K562 (cell line): Measurements from ENCODE around the gene ERMP1. TPM values are rescaled to one million over a fixed set of nuclear protein-coding genes. Genes with fewer than 3 reads are reported as not detected.

Source experiments
- ATAC-seq: fragments of 200-7000 bp; cut with Tn5 transposase; 3 replicates; pipeline ENCODE4 v1.9.1; 2020; ENCODE audit warnings: moderate library complexity
- BruUV-seq: library from RNA; stranded (reverse); fragments of 400-500 nt; replicated peaks from 2 replicates; lab custom pipeline; 2021; lab: Mats Ljungman, UMichigan
- CTCF ChIA-PET: fragments of 300-600 bp; formaldehyde crosslinking; extraction: SDS; loops from one replicate; lab custom pipeline; 2021; ENCODE audit warnings: low intra/inter-chr PET ratio; lab: Yijun Ruan, JAX
- POLR2A ChIA-PET: fragments of 300-600, 350-650 bp; sonication (Branson Sonifier 250); formaldehyde crosslinking; extraction: SDS; loops from one replicate; lab custom pipeline; 2021; ENCODE audit warnings: antibody characterized with exemption, inconsistent platforms; lab: Yijun Ruan, JAX
- DNase-seq, 4 experiments: peaks; one replicate each; pipeline versions ENCODE4 v3.0.0 to v3.0.0-alpha.2; 2011 to 2018; ENCODE audit warnings: low spot score in 3 of 4, mixed read lengths in 3 of 4; ENCODE audit errors: extremely low read depth in 1 of 4
- FAIRE-seq: peaks from 2 replicates; lab custom pipeline; 2011; peaks lifted over from hg19 to GRCh38; lab: Jason Lieb, UNC
- H2AFZ ChIP-seq: 2 replicates; pipeline ENCODE4 v1.6.0; 2011; ENCODE audit warnings: low read depth, low read length, control low read depth, inconsistent platforms
- H3K27ac ChIP-seq: fragments of 200-600 bp; 3 replicates; pipeline ENCODE4 v1.8.0; 2011; ENCODE audit warnings: low read depth, mild to moderate bottlenecking, control low read depth, inconsistent platforms, low read length, moderate library complexity, mixed read lengths; ENCODE audit errors: extremely low read depth
- H3K27me3 ChIP-seq, 2 experiments: fragments of 300-600 bp in 1 of 2; 2 replicates in 1 of 2; 3 replicates in 1 of 2; pipeline versions ENCODE4 v1.6.0 to v1.8.0; 2011; ENCODE audit warnings: inconsistent platforms in 2 of 2, low read length in 2 of 2, mild to moderate bottlenecking in 1 of 2, mixed read lengths in 1 of 2, moderate library complexity in 1 of 2; ENCODE audit not compliant: control insufficient read depth in 2 of 2, insufficient read depth in 2 of 2
- H3K36me3 ChIP-seq: fragments of 300-600 bp; 3 replicates; pipeline ENCODE4 v1.8.0; 2011; ENCODE audit warnings: mild to moderate bottlenecking, low read length, inconsistent platforms; ENCODE audit not compliant: control insufficient read depth, insufficient read depth
- H3K4me1 ChIP-seq, 2 experiments: fragments of 200-600 bp in 1 of 2; replicated peaks in 1 of 2; 2 replicates in 1 of 2; 3 replicates in 1 of 2; pipeline versions ENCODE4 v1.5.1 to v1.8.0; 2011; ENCODE audit warnings: inconsistent platforms in 2 of 2, low read length in 2 of 2, mild to moderate bottlenecking in 1 of 2, mixed read lengths in 1 of 2, moderate library complexity in 1 of 2; ENCODE audit not compliant: control insufficient read depth in 2 of 2, insufficient read depth in 2 of 2
- H3K4me2 ChIP-seq: 2 replicates; pipeline ENCODE4 v1.6.1; 2011; ENCODE audit warnings: low read length, control low read depth, inconsistent platforms, mixed read lengths; ENCODE audit not compliant: insufficient read depth
- H3K4me3 ChIP-seq: fragments of 200-600 bp; sonication (generic), shearing (Covaris generic); 2 replicates; pipeline ENCODE4 v1.5.1; 2016; ENCODE audit warnings: control low read depth, inconsistent platforms
- H3K79me2 ChIP-seq: fragments of 200-600 bp; 3 replicates; pipeline ENCODE4 v1.8.0; 2011; ENCODE audit warnings: low read length, inconsistent platforms; ENCODE audit not compliant: control insufficient read depth, insufficient read depth
- H3K9ac ChIP-seq, 2 experiments: 2 replicates each; pipeline versions ENCODE4 v1.6.0 to v1.6.1; 2011; ENCODE audit warnings: low read depth in 2 of 2, low read length in 2 of 2, control low read depth in 1 of 2, inconsistent platforms in 1 of 2, mild to moderate bottlenecking in 1 of 2, mixed read lengths in 1 of 2; ENCODE audit not compliant: insufficient read depth in 1 of 2
- H3K9me1 ChIP-seq: one replicate; pipeline ENCODE4 v1.6.0; 2011; ENCODE audit warnings: inconsistent platforms, mild to moderate bottlenecking, low read length, moderate library complexity; ENCODE audit not compliant: control insufficient read depth, insufficient read depth
- H3K9me3 ChIP-seq: replicated peaks from 2 replicates; pipeline ENCODE4 v1.5.1; 2011; ENCODE audit warnings: low read depth, low read length, inconsistent platforms; ENCODE audit not compliant: control insufficient read depth, insufficient read depth
- H4K20me1 ChIP-seq: replicated peaks from 2 replicates; pipeline ENCODE4 v1.6.1; 2011; ENCODE audit warnings: low read length, inconsistent platforms, mixed read lengths; ENCODE audit not compliant: control insufficient read depth, insufficient read depth
- CHD7 ChIP-seq: fragments of 200-600 bp; sonication (generic); IDR thresholded peaks from one replicate; pipeline ENCODE4 v1.6.1; 2012; ENCODE audit warnings: mild to moderate bottlenecking, low read depth, low read length, inconsistent platforms
- DPF2 ChIP-seq: fragments of 450-650 bp; IDR thresholded peaks from 2 replicates; pipeline ENCODE4 v1.6.1; 2016
- KAT2B ChIP-seq: IDR thresholded peaks from one replicate; pipeline ENCODE4 v1.6.1; 2012; ENCODE audit warnings: low read depth, mild to moderate bottlenecking, control low read depth, inconsistent platforms, low read length, moderate library complexity
- MLX ChIP-seq, 2 experiments: fragments of 450-650 bp in 1 of 2; sonication (generic) in 1 of 2; formaldehyde crosslinking; conservative IDR thresholded peaks; 2 replicates each; pipeline versions ENCODE4 v1.4.0 to v1.8.1; 2020 to 2022; ENCODE audit warnings: mild to moderate bottlenecking in 1 of 2, missing genetic modification reagents in 1 of 2
- SMARCB1 ChIP-seq: IDR thresholded peaks from 2 replicates; pipeline ENCODE4 v1.6.1; 2011; ENCODE audit warnings: improper control_type of control experiment, low read depth; ENCODE audit not compliant: insufficient read length
- USF1 ChIP-seq: sonication (generic); formaldehyde crosslinking; IDR thresholded peaks from 2 replicates; pipeline ENCODE4 v1.9.0; 2022; ENCODE audit warnings: mild to moderate bottlenecking, missing genetic modification reagents
- ZBTB8A ChIP-seq: fragments of 450-650 bp; IDR thresholded peaks from 2 replicates; pipeline ENCODE4 v1.6.1; 2018; ENCODE audit warnings: mild to moderate bottlenecking, moderate library complexity; ENCODE audit not compliant: partially characterized antibody
- ZNF551 ChIP-seq: fragments of 250-450 bp; sonication (Bioruptor Pico); IDR thresholded peaks from 2 replicates; pipeline ENCODE4 v1.5.0; 2021; ENCODE audit warnings: mild to moderate bottlenecking, moderate library complexity
- WGBS: fragments of 100-300 bp; shearing (Covaris generic); methylation state at CpG from one replicate; pipeline ENCODE4 v1.1.6; 2016; ENCODE audit warnings: low coverage, mixed read lengths; ENCODE audit not compliant: insufficient coverage; ENCODE audit errors: missing lambda C conversion rate; 5-methylcytosine and 5-hydroxymethylcytosine counted together
- in situ Hi-C: fragments of 300-500 bp; cut with MboI; formaldehyde crosslinking; loops from 4 replicates; pipeline ENCODE4 v1.15.0; 2018; ENCODE audit warnings: inconsistent platforms, mixed read lengths
- intact Hi-C: fragments of 100-400 bp; cut with micrococcal nuclease; formaldehyde crosslinking; loops from 2 replicates; pipeline ENCODE4 v1.14.2; 2022
- polyA plus RNA-seq, 8 experiments: library from polyadenylated mRNA; depleted of rRNA in 4 of 8; stranded (reverse) in 5 of 8; unstranded in 3 of 8; fragments of >200 nt; fragmentation: Nextera tagmentation in 2 of 8; fragmentation: Illumina TruSeq in 1 of 8; extraction: Ambion mirVana in 2 of 8; extraction: Trizol in 1 of 8; gene quantifications; 2 replicates each; pipeline versions ENCODE4 v1.2.1 to v1.2.3, GENCODE V29; 2011 to 2014; ENCODE audit warnings: inconsistent platforms in 1 of 8, missing spikeins in 1 of 8
- total RNA-seq, 7 experiments: library from RNA; depleted of rRNA in 6 of 7; stranded (reverse); fragments of >200 nt in 6 of 7; fragmentation: Illumina TruSeq in 2 of 7; extraction: Trizol in 2 of 7; gene quantifications; 2 replicates each; pipeline versions ENCODE4 v1.2.1 to v1.2.3, GENCODE V29; 2011 to 2021; ENCODE audit warnings: low replicate concordance in 1 of 7

ERMP1 gene
- total and polyA plus RNA-seq, 9 of the 15 experiments (the other 6 are each of a cell fraction or from before 2014, with no cell fraction given), result 2.5 to 26.3 (median 12.6) TPM

GRCh38 chr9:5750569-5750968 is 82.3 kb downstream of the ERMP1 start:
- intact Hi-C loops (no loop called here), in situ Hi-C loops (no loop called here)
- Histone ChIP-seq H3K9ac (no peak overlapping the region), H3K36me3 (peaks cover 31% of the 10 kb centered on the region; the same call in 2 of the 3 replicates), H3K4me2 (no peak overlapping the region), H3K4me3 (no peak overlapping the region), H2AFZ (no peak overlapping the region), H3K79me2 (no peaks in the 10 kb centered on the region), H3K4me1 (no peaks in the 10 kb centered on the region), H4K20me1 (no peaks in the 10 kb centered on the region), H3K27ac (no peak overlapping the region), H3K9me3 (no peaks in the 10 kb centered on the region), H3K9me1 (no peaks in the 10 kb centered on the region), H3K27me3 (no peaks in the 10 kb centered on the region)
- no peak for FAIRE-seq
- ChIA-PET CTCF (no interaction called here), POLR2A (no interaction called here)
- no TSS peak for BruUV-seq
- no peak for DNase-seq
- no peak for ATAC-seq
- 100% methylated on average over 1 of the region's 1 CpG for WGBS
- TF ChIP-seq USF1 (CRISPR knock-in tag), result no peak
- no peak for TF ChIP-seq CHD7
- TF ChIP-seq SMARCB1, result no peak
- TF ChIP-seq DPF2, result no peak
- TF ChIP-seq MLX (CRISPR knock-in tag; conservative IDR thresholded peaks at IDR 0.05), result no peak
- no peak for TF ChIP-seq ZBTB8A
- TF ChIP-seq KAT2B, result no peak
- no peak for TF ChIP-seq ZNF551 (CRISPR knock-in tag)
